Measurements from ENCODE around the gene TRMT10A.

The TRMT10A gene

DNA sequence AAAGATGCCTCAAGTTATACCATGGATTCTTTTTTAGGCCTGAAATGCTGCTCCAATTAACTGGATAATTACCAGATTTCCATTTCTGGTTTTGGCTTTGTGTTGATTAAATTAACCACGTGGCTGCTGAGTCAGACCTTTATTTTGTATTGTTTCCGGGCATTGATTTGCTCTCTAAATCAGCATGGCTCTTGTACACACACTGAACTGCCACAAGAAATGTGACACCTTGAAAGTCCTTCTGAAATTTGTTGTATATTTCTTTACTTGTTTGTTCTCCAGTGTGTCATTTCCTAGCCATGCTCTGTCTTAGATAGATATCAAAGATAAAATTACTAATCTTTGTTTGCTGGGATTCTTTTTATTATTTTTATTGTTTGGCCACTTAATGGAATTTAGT, 22.5 kb upstream of the TRMT10A start:
- 55% methylated on average over 2 of the region's 2 CpGs for WGBS
- no peak overlapping the region for H3K23ac ChIP-seq (ENCODE audit: low read length in 2 of 2)
- H4K91ac ChIP-seq (ENCODE audit: low read length): no peak overlapping the region
- no peak overlapping the region for H2BK5ac ChIP-seq (ENCODE audit: low read depth, low read length, poor library complexity, severe bottlenecking)
- no peak overlapping the region for H2BK15ac ChIP-seq (ENCODE audit: low read depth, poor library complexity, severe bottlenecking)
- H3K9me3 ChIP-seq (ENCODE audit: control insufficient read depth, low read length): no peaks in the 10 kb centered on the region
- H4K8ac ChIP-seq (ENCODE audit: low read length): no peak overlapping the region
- H2AFZ ChIP-seq (ENCODE audit: low read depth, low read length): no peak overlapping the region
- H2BK12ac ChIP-seq (ENCODE audit: low read length in 2 of 2): no peak overlapping the region
- no peak overlapping the region for H3K18ac ChIP-seq (ENCODE audit: low read depth in 1 of 2, low read length in 2 of 2)
- no peak overlapping the region for H3K27ac ChIP-seq (ENCODE audit: low read length, poor library complexity, severe bottlenecking)
- H3K36me3 ChIP-seq (ENCODE audit: control insufficient read depth in 1 of 2, insufficient read depth in 2 of 2, low read depth in 1 of 2, low read length in 2 of 2): no peaks in the 10 kb centered on the region
- H3K9ac ChIP-seq (ENCODE audit: low read length): no peak overlapping the region
- H3K4me3 ChIP-seq (ENCODE audit: insufficient read depth in 1 of 2, low read depth in 1 of 2, low read length in 2 of 2): no peak overlapping the region
- no peak overlapping the region for H3K4ac ChIP-seq (ENCODE audit: low read depth in 1 of 2, low read length in 2 of 2)
- no peak overlapping the region for H3K14ac ChIP-seq (ENCODE audit: low read length in 2 of 2)
- no peaks in the 10 kb centered on the region for H3K4me1 ChIP-seq (ENCODE audit: control insufficient read depth, insufficient read depth, low read depth, low read length)
- DNase-seq: no peak
- no peak overlapping the region for H3K4me2 ChIP-seq (ENCODE audit: low read length, poor library complexity, severe bottlenecking)
- H3K79me1 ChIP-seq (replicated peaks; ENCODE audit: low read length, poor library complexity, severe bottlenecking): no peaks in the 10 kb centered on the region
- H2BK120ac ChIP-seq (ENCODE audit: low read depth, low read length): no peak overlapping the region
- H3K27me3 ChIP-seq (ENCODE audit: control insufficient read depth in 1 of 2, insufficient read depth in 1 of 2, low read length in 2 of 2): no peaks in the 10 kb centered on the region
- H2AK5ac ChIP-seq (ENCODE audit: low read length, severe bottlenecking): no peak overlapping the region

DNA sequence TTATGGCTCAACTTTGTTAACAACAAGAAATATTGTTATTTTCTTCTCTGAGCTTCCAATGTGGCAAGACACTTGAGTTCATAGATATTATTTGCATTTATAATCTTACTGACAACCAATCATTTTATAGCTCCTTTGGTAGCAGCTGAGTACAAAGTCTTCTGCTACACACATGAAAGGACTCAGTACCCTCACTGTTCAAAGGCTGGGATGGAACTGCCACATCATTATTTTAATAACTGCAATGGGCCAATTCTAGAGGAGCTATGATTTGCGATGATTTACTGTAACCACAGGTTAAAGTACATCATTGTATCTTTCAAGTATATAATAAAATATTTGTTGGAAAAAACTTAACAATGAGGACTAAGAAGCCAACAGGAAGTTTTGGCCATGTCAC, 21.7 kb upstream of the TRMT10A start:
- H3K4me3 ChIP-seq (ENCODE audit: insufficient read depth in 1 of 2, low read depth in 1 of 2, low read length in 2 of 2): no peak overlapping the region
- no peak overlapping the region for H2AK5ac ChIP-seq (ENCODE audit: low read length, severe bottlenecking)
- no peak overlapping the region for H4K8ac ChIP-seq (ENCODE audit: low read length)
- H3K4ac ChIP-seq (ENCODE audit: low read depth in 1 of 2, low read length in 2 of 2): no peak overlapping the region
- H2BK15ac ChIP-seq (ENCODE audit: low read depth, poor library complexity, severe bottlenecking): no peak overlapping the region
- no peak overlapping the region for H3K4me2 ChIP-seq (ENCODE audit: low read length, poor library complexity, severe bottlenecking)
- H2BK12ac ChIP-seq (ENCODE audit: low read length in 2 of 2): no peak overlapping the region
- H2BK120ac ChIP-seq (ENCODE audit: low read depth, low read length): no peak overlapping the region
- no peaks in the 10 kb centered on the region for H3K4me1 ChIP-seq (ENCODE audit: control insufficient read depth, insufficient read depth, low read depth, low read length)
- no peak overlapping the region for H3K27ac ChIP-seq (ENCODE audit: low read length, poor library complexity, severe bottlenecking)
- H3K27me3 ChIP-seq (ENCODE audit: control insufficient read depth in 1 of 2, insufficient read depth in 1 of 2, low read length in 2 of 2): no peaks in the 10 kb centered on the region
- no peak overlapping the region for H3K14ac ChIP-seq (ENCODE audit: low read length in 2 of 2)
- no CpG with 5 or more reads among the region's 1 CpG for WGBS
- no peak overlapping the region for H3K9ac ChIP-seq (ENCODE audit: low read length)
- no peaks in the 10 kb centered on the region for H3K79me1 ChIP-seq (replicated peaks; ENCODE audit: low read length, poor library complexity, severe bottlenecking)
- H3K36me3 ChIP-seq (ENCODE audit: control insufficient read depth in 1 of 2, insufficient read depth in 2 of 2, low read depth in 1 of 2, low read length in 2 of 2): no peaks in the 10 kb centered on the region
- no peak overlapping the region for H4K91ac ChIP-seq (ENCODE audit: low read length)
- no peak overlapping the region for H3K18ac ChIP-seq (ENCODE audit: low read depth in 1 of 2, low read length in 2 of 2)
- no peak overlapping the region for H2AFZ ChIP-seq (ENCODE audit: low read depth, low read length)
- H3K23ac ChIP-seq (ENCODE audit: low read length in 2 of 2): no peak overlapping the region
- no peaks in the 10 kb centered on the region for H3K9me3 ChIP-seq (ENCODE audit: control insufficient read depth, low read length)
- DNase-seq: no peak
- no peak overlapping the region for H2BK5ac ChIP-seq (ENCODE audit: low read depth, low read length, poor library complexity, severe bottlenecking)

- Histone ChIP-seq H3K4me1 (ENCODE audit: control insufficient read depth, insufficient read depth, low read depth, low read length) (no peaks in the 10 kb centered on the region), H3K14ac (ENCODE audit: low read length in 2 of 2) (no peak overlapping the region), H3K27ac (ENCODE audit: low read length, poor library complexity, severe bottlenecking) (no peak overlapping the region), H2BK12ac (ENCODE audit: low read length in 2 of 2) (no peak overlapping the region), H3K79me1 (replicated peaks; ENCODE audit: low read length, poor library complexity, severe bottlenecking) (no peaks in the 10 kb centered on the region), H3K4me2 (ENCODE audit: low read length, poor library complexity, severe bottlenecking) (no peak overlapping the region), H3K36me3 (ENCODE audit: control insufficient read depth in 1 of 2, insufficient read depth in 2 of 2, low read depth in 1 of 2, low read length in 2 of 2) (no peaks in the 10 kb centered on the region), H3K9ac (ENCODE audit: low read length) (no peak overlapping the region), H4K91ac (ENCODE audit: low read length) (no peak overlapping the region), H2BK120ac (ENCODE audit: low read depth, low read length) (no peak overlapping the region), H2BK15ac (ENCODE audit: low read depth, poor library complexity, severe bottlenecking) (no peak overlapping the region), H3K4me3 (ENCODE audit: insufficient read depth in 1 of 2, low read depth in 1 of 2, low read length in 2 of 2) (no peak overlapping the region), H2BK5ac (ENCODE audit: low read depth, low read length, poor library complexity, severe bottlenecking) (no peak overlapping the region), H2AK5ac (ENCODE audit: low read length, severe bottlenecking) (no peak overlapping the region), H2AFZ (ENCODE audit: low read depth, low read length) (no peak overlapping the region), H3K23ac (ENCODE audit: low read length in 2 of 2) (no peak overlapping the region), H3K27me3 (ENCODE audit: control insufficient read depth in 1 of 2, insufficient read depth in 1 of 2, low read length in 2 of 2) (no peaks in the 10 kb centered on the region), H4K8ac (ENCODE audit: low read length) (no peak overlapping the region), H3K4ac (ENCODE audit: low read depth in 1 of 2, low read length in 2 of 2) (no peak overlapping the region), H3K9me3 (ENCODE audit: control insufficient read depth, low read length) (no peaks in the 10 kb centered on the region), H3K18ac (ENCODE audit: low read depth in 1 of 2, low read length in 2 of 2) (no peak overlapping the region)
- no peak for DNase-seq
- 74% methylated on average over 2 of the region's 2 CpGs for WGBS
Observed at GRCh38 chr4:99578714-99579113, 14.9 kb upstream of the TRMT10A start.

- Histone ChIP-seq H2BK5ac (ENCODE audit: low read depth, low read length, poor library complexity, severe bottlenecking) (no peak within 1 kb of the TSS), H2BK120ac (ENCODE audit: low read depth, low read length) (no peak within 1 kb of the TSS), H2BK12ac (ENCODE audit: low read length in 2 of 2) (no peak within 1 kb of the TSS), H3K9me3 (ENCODE audit: control insufficient read depth, low read length) (no peaks in the 10 kb centered on the region), H3K4me3 (ENCODE audit: insufficient read depth in 1 of 2, low read depth in 1 of 2, low read length in 2 of 2) (no peak within 1 kb of the TSS), H3K27ac (ENCODE audit: low read length, poor library complexity, severe bottlenecking) (no peak within 1 kb of the TSS), H3K27me3 (ENCODE audit: control insufficient read depth in 1 of 2, insufficient read depth in 1 of 2, low read length in 2 of 2) (no peaks in the 10 kb centered on the region), H3K4me2 (ENCODE audit: low read length, poor library complexity, severe bottlenecking) (no peak within 1 kb of the TSS), H4K91ac (ENCODE audit: low read length) (no peak within 1 kb of the TSS), H2BK15ac (ENCODE audit: low read depth, poor library complexity, severe bottlenecking) (no peak within 1 kb of the TSS), H3K14ac (ENCODE audit: low read length in 2 of 2) (no peak within 1 kb of the TSS), H3K23ac (ENCODE audit: low read length in 2 of 2) (no peak within 1 kb of the TSS), H3K4ac (ENCODE audit: low read depth in 1 of 2, low read length in 2 of 2) (no peak within 1 kb of the TSS), H2AFZ (ENCODE audit: low read depth, low read length) (no peak within 1 kb of the TSS), H3K9ac (ENCODE audit: low read length) (no peak within 1 kb of the TSS), H3K79me1 (replicated peaks; ENCODE audit: low read length, poor library complexity, severe bottlenecking) (no peaks in the 10 kb centered on the region), H3K36me3 (ENCODE audit: control insufficient read depth in 1 of 2, insufficient read depth in 2 of 2, low read depth in 1 of 2, low read length in 2 of 2) (no peaks in the 10 kb centered on the region), H3K18ac (ENCODE audit: low read depth in 1 of 2, low read length in 2 of 2) (no peak within 1 kb of the TSS), H2AK5ac (ENCODE audit: low read length, severe bottlenecking) (no peak within 1 kb of the TSS), H4K8ac (ENCODE audit: low read length) (no peak within 1 kb of the TSS), H3K4me1 (ENCODE audit: control insufficient read depth, insufficient read depth, low read depth, low read length) (no peaks in the 10 kb centered on the region)
- DNase-seq: no peak
- WGBS: 86% methylated on average over 1 of the region's 3 CpGs
Observed at GRCh38 chr4:99574530-99575324, 10.9 kb upstream of the TRMT10A start, which contains the start of gene MTTP. Gene MTTP (plus strand): TSS chr4:99574824. CDS start chr4:99574910, 86 bp downstream.

Data from mesenchymal stem cell (in vitro differentiated cells and primary cell).